HAP-1 (cell line): ENCODE measurements around the gene SGMS2.
A peak's percentile ranks its signal among the peaks of the same experiment; 100 is the strongest.

Experiments
- DNase-seq, 2 experiments: peaks; one replicate each; pipeline ENCODE4 v3.0.0-alpha.2; 2016 to 2020; ENCODE audit warnings: low spot score in 2 of 2
- H3K27me3 ChIP-seq: fragments of 250-450 bp; sonication (Bioruptor Pico); 2 replicates; pipeline ENCODE4 v1.5.1; 2020; ENCODE audit warnings: low read depth, mild to moderate bottlenecking, moderate library complexity
- H3K36me3 ChIP-seq: fragments of 250-450 bp; sonication (Bioruptor Pico); replicated peaks from 2 replicates; pipeline ENCODE4 v1.5.1; 2020; ENCODE audit warnings: mild to moderate bottlenecking
- H3K4me1 ChIP-seq: fragments of 250-450 bp; sonication (Bioruptor Pico); 2 replicates; pipeline ENCODE4 v1.5.1; 2020; ENCODE audit warnings: mild to moderate bottlenecking
- H3K4me3 ChIP-seq: fragments of 250-450 bp; sonication (Bioruptor Pico); 2 replicates; pipeline ENCODE4 v1.5.1; 2020; ENCODE audit warnings: mild to moderate bottlenecking, moderate library complexity
- H3K9me3 ChIP-seq: fragments of 250-450 bp; sonication (Bioruptor Pico); 2 replicates; pipeline ENCODE4 v1.5.1; 2020; ENCODE audit warnings: mild to moderate bottlenecking, moderate library complexity
- in situ Hi-C: fragments of 300-500 bp; cut with MboI; formaldehyde crosslinking; loops from 3 replicates; pipeline ENCODE4 v1.14.3; 2020; ENCODE audit warnings: low sequenced_read_pairs, inconsistent platforms, mixed read lengths

SGMS2 gene

GRCh38 chr4:107837776-107838618 is 13.3 kb downstream of the SGMS2 start:
- Histone ChIP-seq H3K27me3 (no peaks in the 10 kb centered on the region), H3K36me3 (no peaks in the 10 kb centered on the region), H3K4me3 (no peak overlapping the region), H3K9me3 (no peaks in the 10 kb centered on the region), H3K4me1 (peaks cover 7% of the 10 kb centered on the region; the same call in 1 of the 2 replicates)
- in situ Hi-C loops = no loop called here
- DNase-seq = no peak

DNA sequence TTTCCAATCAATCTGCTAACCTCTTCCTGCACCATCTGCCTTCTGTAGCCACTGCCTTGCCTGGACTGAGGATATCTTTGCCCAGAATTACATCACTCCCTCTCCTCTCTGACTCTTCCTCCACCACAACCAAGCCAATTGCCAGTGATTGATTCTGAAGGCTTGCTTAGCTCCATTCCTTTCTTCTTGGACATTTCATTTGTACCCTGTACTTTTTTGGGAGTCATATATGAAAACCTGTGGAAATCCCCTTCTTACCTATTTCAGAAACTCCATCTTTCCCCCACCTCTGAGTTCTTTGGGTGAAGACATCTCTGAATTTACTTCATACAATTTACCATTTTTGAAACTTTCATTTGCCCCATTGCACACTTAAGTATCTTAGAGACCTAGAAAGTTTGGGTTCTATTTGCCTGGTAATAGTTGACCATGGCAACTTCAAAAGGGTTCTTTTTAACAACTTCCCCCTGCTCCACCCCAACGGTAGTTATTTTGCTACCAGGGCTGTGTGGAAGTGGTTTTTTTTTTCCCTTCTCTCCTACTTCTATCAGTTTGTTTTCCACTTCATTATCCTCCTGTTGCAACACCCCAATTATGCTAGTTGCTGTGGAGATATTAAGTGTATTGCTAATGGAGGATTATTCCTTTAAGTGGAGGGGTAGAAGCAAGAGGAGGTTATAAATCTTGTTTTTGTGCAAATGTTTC is 14.3 kb downstream of the SGMS2 start:
- Histone ChIP-seq H3K27me3 (no peaks in the 10 kb centered on the region), H3K9me3 (no peaks in the 10 kb centered on the region), H3K36me3 (no peaks in the 10 kb centered on the region), H3K4me3 (no peak overlapping the region), H3K4me1 (peaks cover 4% of the 10 kb centered on the region; the same call in 1 of the 2 replicates)
- DNase-seq = no peak
- in situ Hi-C loops = no loop called here

- Histone ChIP-seq H3K4me3 (no peak overlapping the region), H3K4me1 (peaks cover 10% of the 10 kb centered on the region), H3K9me3 (peaks cover 7% of the 10 kb centered on the region; the same call in 1 of the 2 replicates), H3K36me3 (no peaks in the 10 kb centered on the region), H3K27me3 (no peaks in the 10 kb centered on the region)
- no peak for DNase-seq
- in situ Hi-C loops = no loop called here
Observed at GRCh38 chr4:107843391-107843790, 18.7 kb downstream of the SGMS2 start.

DNA sequence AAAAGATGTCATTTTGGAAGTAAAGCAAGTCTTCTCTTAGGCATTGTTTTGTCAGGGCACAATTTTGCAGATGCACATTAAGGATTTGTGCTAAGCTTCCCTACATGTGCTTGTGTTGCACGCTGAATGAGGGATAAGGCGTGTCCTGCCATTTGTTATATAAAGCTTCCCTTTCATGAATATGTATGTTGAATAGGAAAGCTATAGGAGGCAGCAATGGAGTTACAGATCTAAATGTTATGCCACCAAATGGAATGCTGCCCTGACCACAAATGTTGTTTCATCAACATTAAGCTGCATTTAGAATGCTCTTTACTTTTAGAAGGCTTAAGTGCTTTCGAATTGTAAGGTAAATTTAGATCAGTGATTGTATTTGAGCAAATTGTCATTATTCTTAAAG is 20.9 kb downstream of the SGMS2 start:
- in situ Hi-C loops = no loop called here

DNA sequence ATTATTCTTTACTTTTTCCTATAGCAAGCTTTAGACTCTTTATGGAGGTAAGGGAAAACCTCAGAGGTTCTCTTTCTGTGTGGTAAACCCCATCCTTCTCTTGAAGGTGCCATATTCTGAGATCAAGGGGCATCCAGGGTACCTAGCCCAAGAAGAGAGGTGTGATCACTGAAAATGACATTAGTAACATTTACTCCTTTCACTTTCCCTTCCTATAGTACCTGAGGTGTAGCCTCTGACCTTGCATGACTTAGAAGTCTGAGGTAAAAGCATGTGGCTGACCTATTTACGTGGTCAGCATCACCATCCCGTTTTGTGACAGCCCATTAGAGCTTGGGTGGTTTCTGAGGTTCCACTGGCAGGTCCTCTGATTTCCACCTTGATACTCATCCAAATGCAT is 25.7 kb downstream of the SGMS2 start:
- DNase-seq = no peak
- in situ Hi-C loops = loop anchor here (10.0 kb wide), 1 partner anchor 64 kb away; no protein-coding TSS in a partner anchor
- no peaks in the 10 kb centered on the region for H3K27me3 ChIP-seq
- H3K4me3 ChIP-seq = no peak overlapping the region
- peaks cover 3% of the 10 kb centered on the region; the same call in 1 of the 2 replicates for H3K36me3 ChIP-seq
- peaks cover 35% of the 10 kb centered on the region for H3K4me1 ChIP-seq
- H3K9me3 ChIP-seq = peaks cover 7% of the 10 kb centered on the region

More for the DNA sequence above, 20.9 kb downstream of the SGMS2 start:
- DNase-seq = peak; percentile 18 to 47
- Histone ChIP-seq H3K4me3 (no peak overlapping the region), H3K4me1 (peaks cover 12% of the 10 kb centered on the region), H3K27me3 (no peaks in the 10 kb centered on the region), H3K36me3 (peaks cover 3% of the 10 kb centered on the region; the same call in 1 of the 2 replicates), H3K9me3 (peaks cover 7% of the 10 kb centered on the region)

DNA sequence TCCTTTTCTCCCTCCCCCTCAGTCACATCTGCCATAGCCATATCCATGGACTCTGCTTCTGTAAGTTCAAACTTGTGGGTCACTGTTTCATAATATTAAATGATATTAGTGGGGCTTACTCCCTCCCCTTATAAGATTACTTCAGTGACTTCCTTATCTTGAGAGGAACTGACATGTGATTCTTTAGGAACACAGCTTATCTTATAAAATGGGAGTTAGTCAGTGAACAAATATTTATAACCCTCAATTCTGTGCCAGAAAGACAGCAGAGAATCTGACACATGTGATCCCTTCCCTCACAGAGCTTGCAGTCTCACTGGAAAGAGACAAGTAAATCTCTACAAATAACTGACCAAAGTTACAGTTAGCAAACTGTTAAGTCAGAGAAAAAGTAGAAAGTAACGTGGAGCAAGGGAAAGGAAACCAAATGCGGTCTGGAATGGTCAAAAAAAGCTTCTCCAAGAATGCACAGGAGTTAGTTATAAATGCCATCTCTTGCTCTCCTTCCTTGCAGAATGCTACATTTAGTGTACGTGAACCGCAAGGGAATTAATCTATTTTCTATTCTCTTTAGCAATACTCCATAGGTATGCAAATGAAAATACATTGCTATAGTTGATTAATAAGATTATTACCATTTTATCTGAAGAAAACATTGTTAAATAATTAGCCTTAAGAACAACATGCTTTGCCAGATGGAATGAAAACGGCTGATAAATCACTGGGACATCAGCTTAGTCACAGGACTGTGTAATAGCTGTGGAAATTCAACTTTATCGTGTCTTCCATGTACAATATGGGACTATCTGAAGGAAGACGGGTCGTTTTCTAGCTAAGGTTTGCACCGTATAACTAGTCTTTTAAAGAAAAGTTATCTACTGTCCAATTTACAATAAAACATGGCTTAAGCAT is 29.0 kb downstream of the SGMS2 start:
- H3K4me3 ChIP-seq = no peak overlapping the region
- no peaks in the 10 kb centered on the region; the same call in 1 of the 2 replicates for H3K9me3 ChIP-seq
- DNase-seq = no peak
- H3K36me3 ChIP-seq = peaks cover 3% of the 10 kb centered on the region; the same call in 1 of the 2 replicates
- in situ Hi-C loops = loop anchor here (10.0 kb wide), 1 partner anchor 61 kb away; no protein-coding TSS in a partner anchor
- H3K27me3 ChIP-seq = no peaks in the 10 kb centered on the region
- H3K4me1 ChIP-seq = peaks cover 62% of the 10 kb centered on the region

- DNase-seq = peak in 1 of 2 experiments; percentile 97
- Histone ChIP-seq H3K9me3 (no peaks in the 10 kb centered on the region; the same call in 1 of the 2 replicates), H3K36me3 (no peaks in the 10 kb centered on the region), H3K4me1 (peaks cover 64% of the 10 kb centered on the region), H3K27me3 (no peaks in the 10 kb centered on the region), H3K4me3 (no peak overlapping the region)
- in situ Hi-C loops = loop anchor here (10.0 kb wide), 1 partner anchor 60 kb away; no protein-coding TSS in a partner anchor
Observed at GRCh38 chr4:107854356-107855022, 29.8 kb downstream of the SGMS2 start.

DNA sequence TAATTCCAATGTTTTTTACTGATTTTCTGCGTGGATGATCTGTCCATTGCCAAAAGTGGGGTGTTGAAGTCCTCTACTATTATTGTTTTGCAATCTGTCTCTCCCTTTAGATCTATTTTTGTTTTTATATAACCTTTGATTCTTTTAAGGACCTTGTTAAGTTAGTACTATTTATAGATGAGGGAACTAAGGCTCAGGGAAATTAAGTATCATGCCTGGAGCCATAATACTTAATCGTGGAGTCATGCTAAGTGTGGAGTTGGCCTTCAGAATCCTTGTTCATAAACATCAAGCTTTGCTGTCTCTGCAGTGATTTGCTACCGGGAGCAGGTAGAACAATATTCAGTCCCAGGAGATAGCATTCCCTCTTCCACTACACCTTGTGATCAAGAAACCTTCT is 31.0 kb downstream of the SGMS2 start:
- H3K27me3 ChIP-seq = no peaks in the 10 kb centered on the region
- no peak for DNase-seq
- in situ Hi-C loops = loop anchor here (10.0 kb wide), 1 partner anchor 59 kb away; no protein-coding TSS in a partner anchor
- no peaks in the 10 kb centered on the region for H3K36me3 ChIP-seq
- no peaks in the 10 kb centered on the region for H3K9me3 ChIP-seq
- peaks cover 61% of the 10 kb centered on the region for H3K4me1 ChIP-seq
- no peak overlapping the region for H3K4me3 ChIP-seq

GRCh38 chr4:107856901-107857300 is 32.2 kb downstream of the SGMS2 start:
- Histone ChIP-seq H3K4me1 (peaks cover 56% of the 10 kb centered on the region), H3K36me3 (no peaks in the 10 kb centered on the region; the same call in 1 of the 2 replicates), H3K4me3 (no peak overlapping the region), H3K9me3 (no peaks in the 10 kb centered on the region), H3K27me3 (no peaks in the 10 kb centered on the region)
- peak in 1 of 2 experiments; percentile 72 for DNase-seq
- in situ Hi-C loops = loop anchor here (10.0 kb wide), 1 partner anchor 58 kb away; no protein-coding TSS in a partner anchor

GRCh38 chr4:107857741-107858140 is 33.0 kb downstream of the SGMS2 start:
- Histone ChIP-seq H3K36me3 (peaks cover 2% of the 10 kb centered on the region), H3K9me3 (no peaks in the 10 kb centered on the region), H3K4me1 (peaks cover 60% of the 10 kb centered on the region), H3K4me3 (no peak overlapping the region), H3K27me3 (no peaks in the 10 kb centered on the region)
- DNase-seq = peak; percentile 86 to 92
- in situ Hi-C loops = loop anchor here (10.0 kb wide), 1 partner anchor 57 kb away; no protein-coding TSS in a partner anchor

DNA sequence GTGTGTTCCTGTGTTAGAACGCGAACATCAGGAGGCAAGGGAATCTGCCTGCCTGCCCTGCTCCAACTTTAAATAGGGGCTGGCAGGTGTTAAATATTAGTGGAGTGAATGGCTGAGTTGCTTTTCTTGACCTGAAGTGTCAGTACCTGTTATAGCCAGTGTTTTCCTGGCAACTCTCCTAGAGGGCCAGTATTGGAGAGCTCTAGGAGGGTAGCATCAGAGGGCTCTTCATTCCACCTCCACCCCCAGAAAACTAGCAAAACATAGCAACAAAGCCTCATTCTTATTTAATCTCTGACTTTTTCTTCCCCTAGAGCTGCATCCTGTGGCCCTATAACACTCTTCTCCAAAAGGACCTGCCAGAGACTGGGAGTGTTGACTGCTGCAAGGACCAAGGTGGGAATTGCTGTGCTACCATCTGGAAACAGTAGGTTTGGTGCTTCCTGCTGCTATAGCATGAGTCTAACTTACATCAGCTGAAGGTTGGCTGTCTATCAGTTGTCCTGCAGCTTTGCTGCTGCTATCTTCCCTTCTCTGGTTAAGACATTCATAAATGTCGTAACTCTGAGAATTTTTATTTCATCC is 33.5 kb downstream of the SGMS2 start:
- H3K4me1 ChIP-seq = peaks cover 56% of the 10 kb centered on the region
- peaks cover 3% of the 10 kb centered on the region for H3K36me3 ChIP-seq
- in situ Hi-C loops = loop anchor here (10.0 kb wide), 1 partner anchor 57 kb away; no protein-coding TSS in a partner anchor
- H3K4me3 ChIP-seq = no peak overlapping the region
- no peaks in the 10 kb centered on the region for H3K9me3 ChIP-seq
- DNase-seq = no peak
- no peaks in the 10 kb centered on the region for H3K27me3 ChIP-seq

DNA sequence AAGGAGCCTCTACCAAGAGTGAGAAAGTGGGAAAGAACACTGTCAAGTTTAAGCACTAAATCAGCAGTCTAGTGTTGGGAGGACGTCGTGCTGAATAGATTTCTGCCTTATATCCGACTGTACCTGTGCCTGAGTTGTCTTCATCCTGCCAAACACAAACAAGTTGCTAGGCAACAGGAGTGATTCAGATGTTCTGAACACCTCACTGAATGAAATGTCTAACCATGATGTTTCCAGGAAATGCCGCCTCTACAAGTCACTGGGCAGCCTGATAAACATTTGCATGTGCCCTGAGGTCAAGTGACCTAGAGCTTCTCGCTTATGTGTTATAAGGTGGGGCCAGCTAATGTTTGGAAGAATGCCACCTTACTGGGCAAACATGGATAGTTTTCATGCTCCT is 37.9 kb downstream of the SGMS2 start:
- DNase-seq = no peak
- in situ Hi-C loops = no loop called here
- H3K4me1 ChIP-seq = peaks cover 15% of the 10 kb centered on the region
- H3K9me3 ChIP-seq = no peaks in the 10 kb centered on the region
- no peaks in the 10 kb centered on the region for H3K27me3 ChIP-seq
- H3K4me3 ChIP-seq = no peak overlapping the region
- H3K36me3 ChIP-seq = peaks cover 3% of the 10 kb centered on the region
